Measurements from ENCODE around the gene PLEKHH1.

DNA sequence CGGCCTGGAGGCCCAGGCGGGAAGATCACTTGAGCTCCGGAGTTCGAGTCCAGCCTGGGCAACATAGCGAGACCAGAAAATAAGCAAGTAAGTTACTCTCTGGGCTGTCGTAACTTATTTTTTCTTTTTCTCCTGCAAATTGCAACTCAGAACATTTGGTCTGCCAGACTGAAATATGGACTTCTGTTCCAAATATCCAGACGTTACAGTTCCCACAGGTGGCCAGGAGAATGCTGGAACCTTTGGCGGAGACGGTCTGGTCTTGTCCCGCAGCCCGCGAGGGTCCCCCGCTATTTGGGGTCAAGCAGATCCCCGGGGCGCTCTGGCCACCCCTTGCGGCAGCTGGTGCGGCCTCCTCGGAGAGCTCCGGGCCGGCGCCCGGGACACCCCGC lies 488 bp upstream of the PLEKHH1 start:
- TF ChIP-seq, protein P1, sequence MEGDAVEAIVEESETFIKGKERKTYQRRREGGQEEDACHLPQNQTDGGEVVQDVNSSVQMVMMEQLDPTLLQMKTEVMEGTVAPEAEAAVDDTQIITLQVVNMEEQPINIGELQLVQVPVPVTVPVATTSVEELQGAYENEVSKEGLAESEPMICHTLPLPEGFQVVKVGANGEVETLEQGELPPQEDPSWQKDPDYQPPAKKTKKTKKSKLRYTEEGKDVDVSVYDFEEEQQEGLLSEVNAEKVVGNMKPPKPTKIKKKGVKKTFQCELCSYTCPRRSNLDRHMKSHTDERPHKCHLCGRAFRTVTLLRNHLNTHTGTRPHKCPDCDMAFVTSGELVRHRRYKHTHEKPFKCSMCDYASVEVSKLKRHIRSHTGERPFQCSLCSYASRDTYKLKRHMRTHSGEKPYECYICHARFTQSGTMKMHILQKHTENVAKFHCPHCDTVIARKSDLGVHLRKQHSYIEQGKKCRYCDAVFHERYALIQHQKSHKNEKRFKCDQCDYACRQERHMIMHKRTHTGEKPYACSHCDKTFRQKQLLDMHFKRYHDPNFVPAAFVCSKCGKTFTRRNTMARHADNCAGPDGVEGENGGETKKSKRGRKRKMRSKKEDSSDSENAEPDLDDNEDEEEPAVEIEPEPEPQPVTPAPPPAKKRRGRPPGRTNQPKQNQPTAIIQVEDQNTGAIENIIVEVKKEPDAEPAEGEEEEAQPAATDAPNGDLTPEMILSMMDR (conservative IDR thresholded peaks at IDR 0.05): no peak
- TF ChIP-seq ZFX (IDR thresholded peaks at IDR 0.05): no peak
